ENCODE results near the gene LBHD2. TPM values are rescaled to one million over a fixed set of nuclear protein-coding genes. Genes with fewer than 3 reads are reported as not detected.

LBHD2 gene
- total RNA-seq, 1 experiment from 2014 or later, result not detected

GRCh38 chr14:103112400-103113243 is 28.6 kb downstream of the LBHD2 start:
- intact Hi-C loops (cut with micrococcal nuclease; ENCODE audit: unreplicated experiment) (no loop called here), in situ Hi-C loops (cut with HindIII; ENCODE audit: low pct_unique_long_range_greater_than_20kb, low sequenced_read_pairs) (no loop called here)
- no peak for DNase-seq (ENCODE audit: low read depth, low spot score)
- 0 out of 2 replicates have a peak, but pooled peaks have one; percentile 5 for ATAC-seq
- TF ChIP-seq, protein P1, sequence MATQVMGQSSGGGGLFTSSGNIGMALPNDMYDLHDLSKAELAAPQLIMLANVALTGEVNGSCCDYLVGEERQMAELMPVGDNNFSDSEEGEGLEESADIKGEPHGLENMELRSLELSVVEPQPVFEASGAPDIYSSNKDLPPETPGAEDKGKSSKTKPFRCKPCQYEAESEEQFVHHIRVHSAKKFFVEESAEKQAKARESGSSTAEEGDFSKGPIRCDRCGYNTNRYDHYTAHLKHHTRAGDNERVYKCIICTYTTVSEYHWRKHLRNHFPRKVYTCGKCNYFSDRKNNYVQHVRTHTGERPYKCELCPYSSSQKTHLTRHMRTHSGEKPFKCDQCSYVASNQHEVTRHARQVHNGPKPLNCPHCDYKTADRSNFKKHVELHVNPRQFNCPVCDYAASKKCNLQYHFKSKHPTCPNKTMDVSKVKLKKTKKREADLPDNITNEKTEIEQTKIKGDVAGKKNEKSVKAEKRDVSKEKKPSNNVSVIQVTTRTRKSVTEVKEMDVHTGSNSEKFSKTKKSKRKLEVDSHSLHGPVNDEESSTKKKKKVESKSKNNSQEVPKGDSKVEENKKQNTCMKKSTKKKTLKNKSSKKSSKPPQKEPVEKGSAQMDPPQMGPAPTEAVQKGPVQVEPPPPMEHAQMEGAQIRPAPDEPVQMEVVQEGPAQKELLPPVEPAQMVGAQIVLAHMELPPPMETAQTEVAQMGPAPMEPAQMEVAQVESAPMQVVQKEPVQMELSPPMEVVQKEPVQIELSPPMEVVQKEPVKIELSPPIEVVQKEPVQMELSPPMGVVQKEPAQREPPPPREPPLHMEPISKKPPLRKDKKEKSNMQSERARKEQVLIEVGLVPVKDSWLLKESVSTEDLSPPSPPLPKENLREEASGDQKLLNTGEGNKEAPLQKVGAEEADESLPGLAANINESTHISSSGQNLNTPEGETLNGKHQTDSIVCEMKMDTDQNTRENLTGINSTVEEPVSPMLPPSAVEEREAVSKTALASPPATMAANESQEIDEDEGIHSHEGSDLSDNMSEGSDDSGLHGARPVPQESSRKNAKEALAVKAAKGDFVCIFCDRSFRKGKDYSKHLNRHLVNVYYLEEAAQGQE (IDR thresholded peaks at IDR 0.05; ENCODE audit: insufficient read depth in 1 of 2, low read depth in 2 of 2, low read length in 1 of 2), result no peak
- TF ChIP-seq, protein P2, sequence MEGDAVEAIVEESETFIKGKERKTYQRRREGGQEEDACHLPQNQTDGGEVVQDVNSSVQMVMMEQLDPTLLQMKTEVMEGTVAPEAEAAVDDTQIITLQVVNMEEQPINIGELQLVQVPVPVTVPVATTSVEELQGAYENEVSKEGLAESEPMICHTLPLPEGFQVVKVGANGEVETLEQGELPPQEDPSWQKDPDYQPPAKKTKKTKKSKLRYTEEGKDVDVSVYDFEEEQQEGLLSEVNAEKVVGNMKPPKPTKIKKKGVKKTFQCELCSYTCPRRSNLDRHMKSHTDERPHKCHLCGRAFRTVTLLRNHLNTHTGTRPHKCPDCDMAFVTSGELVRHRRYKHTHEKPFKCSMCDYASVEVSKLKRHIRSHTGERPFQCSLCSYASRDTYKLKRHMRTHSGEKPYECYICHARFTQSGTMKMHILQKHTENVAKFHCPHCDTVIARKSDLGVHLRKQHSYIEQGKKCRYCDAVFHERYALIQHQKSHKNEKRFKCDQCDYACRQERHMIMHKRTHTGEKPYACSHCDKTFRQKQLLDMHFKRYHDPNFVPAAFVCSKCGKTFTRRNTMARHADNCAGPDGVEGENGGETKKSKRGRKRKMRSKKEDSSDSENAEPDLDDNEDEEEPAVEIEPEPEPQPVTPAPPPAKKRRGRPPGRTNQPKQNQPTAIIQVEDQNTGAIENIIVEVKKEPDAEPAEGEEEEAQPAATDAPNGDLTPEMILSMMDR (IDR thresholded peaks at IDR 0.05), result no peak
- no peak for TF ChIP-seq POLR2AphosphoS5 (IDR thresholded peaks at IDR 0.05; ENCODE audit: low read depth, low read length)
- no peak for TF ChIP-seq TCF7L2 (IDR thresholded peaks at IDR 0.05; ENCODE audit: low read depth, low read length)
- TF ChIP-seq SIN3A (IDR thresholded peaks at IDR 0.05; ENCODE audit: borderline replicate concordance, insufficient read depth, low read depth, low read length), result no peak
- Histone ChIP-seq H3K4me1 (ENCODE audit: control insufficient read depth, insufficient read depth, low read length) (peaks cover 64% of the 10 kb centered on the region), H3K36me3 (ENCODE audit: control insufficient read depth, insufficient read depth, low read length) (no peaks in the 10 kb centered on the region), H3K4me3 (ENCODE audit: low read depth in 2 of 2, low read length in 2 of 2) (no peak overlapping the region), H3K27me3 (ENCODE audit: control insufficient read depth, insufficient read depth, low read length) (no peaks in the 10 kb centered on the region), H3K9me3 (ENCODE audit: control insufficient read depth, insufficient read depth, low read depth, low read length) (no peaks in the 10 kb centered on the region), H3K27ac (ENCODE audit: low read length) (peak overlapping the region; percentile 82)
- POLR2A ChIA-PET, result no interaction called here
- CTCF ChIA-PET, result interaction anchor here (0.5 kb wide), 1 partner anchor 45 kb away, joined by 5 read pairs; no protein-coding TSS in a partner anchor
- BruUV-seq (replicated peaks), result no TSS peak

DNA sequence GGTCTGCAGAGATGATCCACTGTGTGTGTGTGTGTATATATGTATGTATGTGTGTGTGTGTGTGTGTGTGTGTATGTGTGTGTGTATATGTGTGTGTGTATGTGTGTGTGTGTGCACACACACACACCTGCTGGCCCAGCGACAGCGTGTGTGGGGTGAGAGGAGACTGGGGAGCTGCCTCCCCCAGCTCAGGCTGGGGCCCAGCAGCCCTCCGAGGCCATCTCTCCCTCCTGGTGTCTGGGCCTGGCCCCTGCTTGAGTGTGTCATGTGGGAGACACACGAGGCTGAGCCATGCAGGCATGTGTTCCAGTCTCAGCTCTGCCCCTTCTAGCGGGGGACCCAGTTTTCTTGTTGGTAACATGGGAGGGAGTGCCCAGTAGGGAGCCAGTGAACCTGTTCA is 29.3 kb downstream of the LBHD2 start:
- ChIA-PET POLR2A (no interaction called here), CTCF (no interaction called here)
- Histone ChIP-seq H3K4me1 (ENCODE audit: control insufficient read depth, insufficient read depth, low read length) (peaks cover 62% of the 10 kb centered on the region), H3K4me3 (ENCODE audit: low read depth in 2 of 2, low read length in 2 of 2) (no peak overlapping the region), H3K9me3 (ENCODE audit: control insufficient read depth, insufficient read depth, low read depth, low read length) (no peaks in the 10 kb centered on the region), H3K27me3 (ENCODE audit: control insufficient read depth, insufficient read depth, low read length) (no peaks in the 10 kb centered on the region), H3K27ac (ENCODE audit: low read length) (peak overlapping the region; percentile 82), H3K36me3 (ENCODE audit: control insufficient read depth, insufficient read depth, low read length) (no peaks in the 10 kb centered on the region)
- in situ Hi-C loops (cut with HindIII; ENCODE audit: low pct_unique_long_range_greater_than_20kb, low sequenced_read_pairs), result no loop called here
- intact Hi-C loops (cut with micrococcal nuclease; ENCODE audit: unreplicated experiment), result no loop called here
- no peak for DNase-seq (ENCODE audit: low read depth, low spot score)
- TF ChIP-seq, protein P1 (IDR thresholded peaks at IDR 0.05; ENCODE audit: insufficient read depth in 1 of 2, low read depth in 2 of 2, low read length in 1 of 2), result no peak
- no peak for TF ChIP-seq TCF7L2 (IDR thresholded peaks at IDR 0.05; ENCODE audit: low read depth, low read length)
- TF ChIP-seq, protein P2 (IDR thresholded peaks at IDR 0.05), result no peak
- TF ChIP-seq SIN3A (IDR thresholded peaks at IDR 0.05; ENCODE audit: borderline replicate concordance, insufficient read depth, low read depth, low read length), result no peak
- no peak for TF ChIP-seq POLR2AphosphoS5 (IDR thresholded peaks at IDR 0.05; ENCODE audit: low read depth, low read length)
- no TSS peak for BruUV-seq (replicated peaks)
- no peak for ATAC-seq

Measured in Panc1 (cell line).